Ishikawa (cell line): Measurements from ENCODE around the gene ECI2.

ENCODE experiments used
- CEBPB ChIP-seq: IDR thresholded peaks from 2 replicates; pipeline ENCODE4 v1.6.1; 2012
- CREB1 ChIP-seq: IDR thresholded peaks from 2 replicates; pipeline ENCODE4 v1.6.1; 2012; ENCODE audit warnings: low read depth
- EGR1 ChIP-seq: IDR thresholded peaks from 2 replicates; pipeline ENCODE4 v1.6.1; 2012
- EP300 ChIP-seq: IDR thresholded peaks from 2 replicates; pipeline ENCODE4 v1.6.1; 2012; ENCODE audit warnings: borderline replicate concordance
- FOXM1 ChIP-seq: IDR thresholded peaks from 2 replicates; pipeline ENCODE4 v1.6.1; 2012; ENCODE audit warnings: low read depth, borderline replicate concordance
- NFIC ChIP-seq: IDR thresholded peaks from 2 replicates; pipeline ENCODE4 v1.6.1; 2012
- RAD21 ChIP-seq: IDR thresholded peaks from 2 replicates; pipeline ENCODE4 v1.6.1; 2012; ENCODE audit warnings: low read depth
- TAF1 ChIP-seq: IDR thresholded peaks from 2 replicates; pipeline ENCODE4 v1.6.1; 2012; ENCODE audit warnings: low read depth, mild to moderate bottlenecking
- TCF12 ChIP-seq: IDR thresholded peaks from 2 replicates; pipeline ENCODE4 v1.6.1; 2012; ENCODE audit warnings: low read depth
- TEAD4 ChIP-seq: IDR thresholded peaks from 2 replicates; pipeline ENCODE4 v1.6.1; 2012
- YY1 ChIP-seq: IDR thresholded peaks from 2 replicates; pipeline ENCODE4 v1.6.1; 2012; ENCODE audit warnings: low read depth
- ZBTB7A ChIP-seq: IDR thresholded peaks from 2 replicates; pipeline ENCODE4 v1.6.1; 2012; ENCODE audit warnings: low read depth
- TF ChIP-seq, protein P1 (sequence below): IDR thresholded peaks from 2 replicates; pipeline ENCODE4 v1.6.1; 2012
- TF ChIP-seq, protein P2 (sequence below): IDR thresholded peaks from 2 replicates; pipeline ENCODE4 v1.6.1; 2012; ENCODE audit warnings: low read depth, mild to moderate bottlenecking
- TF ChIP-seq, protein P3 (sequence below): IDR thresholded peaks from 2 replicates; pipeline ENCODE4 v1.6.1; 2012

ECI2 gene

DNA sequence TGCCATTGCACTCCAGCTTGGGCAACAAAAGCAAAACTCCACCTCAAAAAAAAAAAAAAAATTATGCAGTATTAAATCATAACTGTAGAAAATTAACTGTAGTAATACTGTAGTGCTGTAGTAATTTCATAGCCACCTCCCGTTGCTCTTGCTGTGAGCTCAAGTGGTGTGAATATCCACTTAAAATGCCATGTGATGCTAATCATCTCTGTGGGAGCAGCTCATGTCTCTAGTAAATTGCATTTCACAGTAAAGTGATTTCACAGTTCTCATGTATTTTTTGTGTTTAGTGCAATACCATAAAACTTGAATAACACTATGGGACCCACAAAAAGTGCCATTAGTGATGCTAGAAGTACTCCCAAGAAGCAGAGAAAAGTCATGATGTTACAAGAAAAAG is 42.1 kb downstream of the ECI2 start:
- TF ChIP-seq, protein P1, sequence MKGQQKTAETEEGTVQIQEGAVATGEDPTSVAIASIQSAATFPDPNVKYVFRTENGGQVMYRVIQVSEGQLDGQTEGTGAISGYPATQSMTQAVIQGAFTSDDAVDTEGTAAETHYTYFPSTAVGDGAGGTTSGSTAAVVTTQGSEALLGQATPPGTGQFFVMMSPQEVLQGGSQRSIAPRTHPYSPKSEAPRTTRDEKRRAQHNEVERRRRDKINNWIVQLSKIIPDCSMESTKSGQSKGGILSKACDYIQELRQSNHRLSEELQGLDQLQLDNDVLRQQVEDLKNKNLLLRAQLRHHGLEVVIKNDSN = no peak
- TF ChIP-seq TEAD4 = no peak
- no peak for TF ChIP-seq EGR1
- TF ChIP-seq YY1 = no peak
- TF ChIP-seq NFIC = no peak
- TF ChIP-seq ZBTB7A = no peak
- TF ChIP-seq TCF12 = no peak
- TF ChIP-seq CEBPB = no peak
- TF ChIP-seq EP300 = no peak
- TF ChIP-seq, protein P2, sequence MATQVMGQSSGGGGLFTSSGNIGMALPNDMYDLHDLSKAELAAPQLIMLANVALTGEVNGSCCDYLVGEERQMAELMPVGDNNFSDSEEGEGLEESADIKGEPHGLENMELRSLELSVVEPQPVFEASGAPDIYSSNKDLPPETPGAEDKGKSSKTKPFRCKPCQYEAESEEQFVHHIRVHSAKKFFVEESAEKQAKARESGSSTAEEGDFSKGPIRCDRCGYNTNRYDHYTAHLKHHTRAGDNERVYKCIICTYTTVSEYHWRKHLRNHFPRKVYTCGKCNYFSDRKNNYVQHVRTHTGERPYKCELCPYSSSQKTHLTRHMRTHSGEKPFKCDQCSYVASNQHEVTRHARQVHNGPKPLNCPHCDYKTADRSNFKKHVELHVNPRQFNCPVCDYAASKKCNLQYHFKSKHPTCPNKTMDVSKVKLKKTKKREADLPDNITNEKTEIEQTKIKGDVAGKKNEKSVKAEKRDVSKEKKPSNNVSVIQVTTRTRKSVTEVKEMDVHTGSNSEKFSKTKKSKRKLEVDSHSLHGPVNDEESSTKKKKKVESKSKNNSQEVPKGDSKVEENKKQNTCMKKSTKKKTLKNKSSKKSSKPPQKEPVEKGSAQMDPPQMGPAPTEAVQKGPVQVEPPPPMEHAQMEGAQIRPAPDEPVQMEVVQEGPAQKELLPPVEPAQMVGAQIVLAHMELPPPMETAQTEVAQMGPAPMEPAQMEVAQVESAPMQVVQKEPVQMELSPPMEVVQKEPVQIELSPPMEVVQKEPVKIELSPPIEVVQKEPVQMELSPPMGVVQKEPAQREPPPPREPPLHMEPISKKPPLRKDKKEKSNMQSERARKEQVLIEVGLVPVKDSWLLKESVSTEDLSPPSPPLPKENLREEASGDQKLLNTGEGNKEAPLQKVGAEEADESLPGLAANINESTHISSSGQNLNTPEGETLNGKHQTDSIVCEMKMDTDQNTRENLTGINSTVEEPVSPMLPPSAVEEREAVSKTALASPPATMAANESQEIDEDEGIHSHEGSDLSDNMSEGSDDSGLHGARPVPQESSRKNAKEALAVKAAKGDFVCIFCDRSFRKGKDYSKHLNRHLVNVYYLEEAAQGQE = no peak
- TF ChIP-seq CREB1 = no peak
- TF ChIP-seq RAD21 = no peak
- TF ChIP-seq, protein P3, sequence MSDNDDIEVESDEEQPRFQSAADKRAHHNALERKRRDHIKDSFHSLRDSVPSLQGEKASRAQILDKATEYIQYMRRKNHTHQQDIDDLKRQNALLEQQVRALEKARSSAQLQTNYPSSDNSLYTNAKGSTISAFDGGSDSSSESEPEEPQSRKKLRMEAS = no peak
- no peak for TF ChIP-seq TAF1
- TF ChIP-seq FOXM1 = no peak

DNA sequence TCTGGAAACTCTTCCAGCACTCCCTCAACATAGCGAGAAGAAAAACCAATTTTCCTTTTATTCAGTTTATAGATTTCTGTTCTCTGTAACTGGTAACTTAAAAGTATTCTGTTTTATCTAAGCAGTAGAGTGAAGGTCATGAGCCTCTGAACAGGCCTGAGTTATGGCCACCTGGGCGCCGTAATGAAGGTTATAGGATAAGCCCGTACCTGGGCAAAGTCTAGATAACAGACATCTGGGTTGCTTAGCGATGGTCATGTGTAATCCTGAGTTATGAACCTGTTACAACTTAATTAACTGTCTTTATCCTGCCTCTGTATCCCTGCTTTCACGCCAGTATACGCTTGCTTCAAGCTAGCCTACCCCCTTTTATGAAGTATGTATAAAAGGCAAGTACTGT is 43.4 kb downstream of the ECI2 start:
- TF ChIP-seq TEAD4 = no peak
- no peak for TF ChIP-seq NFIC
- no peak for TF ChIP-seq TAF1
- TF ChIP-seq CEBPB = no peak
- TF ChIP-seq, protein P3 = no peak
- TF ChIP-seq CREB1 = no peak

DNA sequence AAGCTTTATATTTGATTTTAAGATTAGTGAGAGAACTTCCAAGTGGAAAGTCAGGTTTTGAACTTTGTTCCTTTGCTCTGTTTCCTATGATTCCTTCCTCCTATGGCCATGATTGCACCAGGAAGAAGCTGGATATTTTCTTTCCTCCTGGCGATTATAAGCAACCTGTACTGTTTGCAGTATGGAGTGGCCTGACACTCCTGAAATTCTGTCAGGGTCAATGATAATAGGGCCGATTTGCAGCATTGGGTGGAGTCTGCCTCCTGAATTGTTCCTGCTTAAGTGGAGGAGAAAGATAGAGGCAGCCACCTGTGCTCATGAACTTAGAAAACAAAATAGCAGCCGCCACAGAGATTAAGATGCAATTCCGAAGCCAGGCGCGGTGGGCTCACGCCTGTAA is 46.7 kb downstream of the ECI2 start:
- TF ChIP-seq FOXM1 (no peak), CREB1 (no peak), TAF1 (no peak), RAD21 (no peak), TCF12 (no peak), ZBTB7A (no peak), EGR1 (no peak)
- TF ChIP-seq, protein P3 = no peak
- TF ChIP-seq, protein P2 = no peak
- TF ChIP-seq, protein P1 = no peak

DNA sequence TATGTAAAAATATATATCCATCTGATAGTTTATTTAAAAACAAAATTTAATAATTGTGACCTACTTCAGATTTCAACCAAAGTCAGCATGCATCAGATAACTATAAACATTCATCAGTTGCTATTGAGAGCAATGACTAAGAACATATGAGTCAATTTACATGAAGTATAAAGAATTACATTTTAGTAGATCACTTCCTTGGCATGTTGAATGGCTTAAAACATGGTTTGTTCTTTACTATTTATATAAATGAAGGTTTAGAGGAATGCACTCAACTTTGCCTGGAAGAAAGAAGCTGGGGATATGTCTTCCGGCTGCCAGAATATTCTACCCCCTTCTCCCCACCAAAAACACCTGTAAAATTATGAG is 50.1 kb downstream of the ECI2 start:
- TF ChIP-seq ZBTB7A (no peak), TAF1 (no peak), FOXM1 (no peak), EGR1 (no peak), EP300 (no peak), TCF12 (no peak), NFIC (no peak), TEAD4 (no peak), CREB1 (no peak), CEBPB (no peak)
- TF ChIP-seq, protein P1 = no peak
- TF ChIP-seq, protein P3 = no peak
- TF ChIP-seq, protein P2 = no peak
